ENCODE measurements around the gene ELF3.
"Not testable (repeated sequence)": the region's sequence is repeated elsewhere in the genome, so short reads cannot be mapped to it uniquely, and the experiment has no call there.

Gene ELF3

GRCh38 chr1:202009326-202010179 is 834 bp upstream of the ELF3 start:
- peak; percentile 56 for DNase-seq

GRCh38 chr1:202011994-202012393 is 1.6 kb downstream of the ELF3 start:
- no peak for DNase-seq

GRCh38 chr1:202012544-202013478 is 2.4 kb downstream of the ELF3 start:
- no peak for DNase-seq

- no peak for DNase-seq
These were observed 3.2 kb downstream of the ELF3 start for GRCh38 chr1:202013603-202014002.

- no peak for DNase-seq
These were observed 3.7 kb downstream of the ELF3 start for GRCh38 chr1:202014060-202014459.

- DNase-seq, result no peak
These were observed 4.7 kb downstream of the ELF3 start for GRCh38 chr1:202014915-202015661.

GRCh38 chr1:202015662-202015937 is 5.2 kb downstream of the ELF3 start:
- no peak for DNase-seq

GRCh38 chr1:202016022-202016810 is 5.8 kb downstream of the ELF3 start:
- no peak for DNase-seq

- DNase-seq, result no peak
These were observed 6.7 kb downstream of the ELF3 start for GRCh38 chr1:202016811-202017748.

GRCh38 chr1:202017749-202018467 is 7.5 kb downstream of the ELF3 start:
- DNase-seq, result no peak

GRCh38 chr1:202018468-202019234 is 8.3 kb downstream of the ELF3 start:
- DNase-seq, result no peak

GRCh38 chr1:202019235-202019558 is 8.8 kb downstream of the ELF3 start:
- not testable (repeated sequence) for DNase-seq

GRCh38 chr1:202023001-202023433 is 12.6 kb downstream of the ELF3 start:
- DNase-seq, result no peak

- no peak for DNase-seq
These were observed 18.8 kb downstream of the ELF3 start for GRCh38 chr1:202029171-202029665.

- DNase-seq, result no peak
These were observed 19.3 kb downstream of the ELF3 start for GRCh38 chr1:202029727-202030126.

GRCh38 chr1:202031796-202032195 is 21.4 kb downstream of the ELF3 start:
- no peak for DNase-seq

GRCh38 chr1:202034149-202034682 is 23.8 kb downstream of the ELF3 start:
- DNase-seq, result no peak

GRCh38 chr1:202034683-202035462 is 24.5 kb downstream of the ELF3 start:
- DNase-seq, result no peak
